OCI-LY7 (cell line): Measurements from ENCODE around the gene ATP1B2. TPM values are rescaled to one million over a fixed set of nuclear protein-coding genes. Genes with fewer than 3 reads are reported as not detected.

Experiments used
- BruUV-seq: library from RNA; stranded (reverse); fragments of 400-500 nt; replicated peaks from 2 replicates; lab custom pipeline; 2021; lab: Mats Ljungman, UMichigan
- CTCF ChIA-PET: fragments of 300-600 bp; sonication (Branson Sonifier 250); formaldehyde crosslinking; loops from one replicate; lab custom pipeline; 2022; ENCODE audit warnings: antibody characterized with exemption; ENCODE audit not compliant: unreplicated experiment; lab: Charles Lee
- POLR2A ChIA-PET: fragments of 300-600 bp; sonication (Branson Sonifier 250); formaldehyde crosslinking; loops from one replicate; lab custom pipeline; 2022; ENCODE audit warnings: antibody characterized with exemption; lab: Charles Lee
- DNase-seq: peaks from one replicate; pipeline ENCODE4 v3.0.0-alpha.2; 2015; ENCODE audit warnings: low spot score
- H2AFZ ChIP-seq: fragments of 200-600 bp; sonication (generic), shearing (Covaris generic); 2 replicates; pipeline ENCODE4 v1.6.1; 2014; ENCODE audit warnings: mild to moderate bottlenecking, antibody characterized with exemption, low read length, moderate library complexity
- H3K27ac ChIP-seq: fragments of 200-600 bp; sonication (generic); 2 replicates; pipeline ENCODE4 v1.5.1; 2014; ENCODE audit warnings: mixed run types, low read depth, mild to moderate bottlenecking, moderate library complexity, low read length, inconsistent platforms; ENCODE audit not compliant: poor library complexity, severe bottlenecking
- H3K36me3 ChIP-seq: fragments of 200-600 bp; sonication (generic); 2 replicates; pipeline ENCODE4 v1.6.1; 2014; ENCODE audit warnings: mild to moderate bottlenecking, antibody characterized with exemption, low read length, moderate library complexity, mixed read lengths; ENCODE audit not compliant: insufficient read depth
- H3K4me1 ChIP-seq: fragments of 200-600 bp; sonication (generic); 2 replicates; pipeline ENCODE4 v1.5.1; 2014; ENCODE audit warnings: mild to moderate bottlenecking, low read length; ENCODE audit not compliant: insufficient read depth, poor library complexity, severe bottlenecking
- H3K4me2 ChIP-seq: fragments of 200-600 bp; sonication (generic); 2 replicates; pipeline ENCODE4 v1.6.1; 2014; ENCODE audit warnings: mild to moderate bottlenecking, low read length
- H3K4me3 ChIP-seq: fragments of 200-600 bp; sonication (generic); 2 replicates; pipeline ENCODE4 v1.5.1; 2014; ENCODE audit warnings: mild to moderate bottlenecking, low read depth, low read length; ENCODE audit not compliant: poor library complexity, severe bottlenecking
- H3K79me2 ChIP-seq: fragments of 200-600 bp; sonication (generic); 2 replicates; pipeline ENCODE4 v1.6.1; 2016; ENCODE audit warnings: low read depth, mild to moderate bottlenecking, low read length, moderate library complexity, mixed read lengths; ENCODE audit not compliant: insufficient read depth
- H3K9me2 ChIP-seq: fragments of 200-600 bp; sonication (generic); 2 replicates; pipeline ENCODE4 v1.6.1; 2016; ENCODE audit warnings: mild to moderate bottlenecking, low read length, mixed read lengths; ENCODE audit not compliant: insufficient read depth
- H3K9me3 ChIP-seq: fragments of 200-600 bp; sonication (generic); 2 replicates; pipeline ENCODE4 v1.6.1; 2014; ENCODE audit warnings: mild to moderate bottlenecking, mixed run types, low read length, mixed read lengths
- H4K20me1 ChIP-seq: fragments of 200-600 bp; sonication (generic); 2 replicates; pipeline ENCODE4 v1.6.1; 2014; ENCODE audit warnings: mild to moderate bottlenecking, antibody characterized with exemption, low read length, moderate library complexity, mixed read lengths; ENCODE audit not compliant: insufficient read depth
- EZH2phosphoT487 ChIP-seq: fragments of 200-600 bp; sonication (generic); IDR thresholded peaks from 2 replicates; pipeline ENCODE4 v1.6.1; 2018; ENCODE audit warnings: low read depth, borderline replicate concordance, mild to moderate bottlenecking, mixed run types, antibody characterized with exemption, low read length, moderate library complexity, mixed read lengths
- intact Hi-C: fragments of 100-400 bp; cut with micrococcal nuclease; formaldehyde crosslinking; loops from one replicate; pipeline ENCODE4 v1.10.0; 2022; ENCODE audit not compliant: unreplicated experiment
- total RNA-seq, 2 experiments: library from RNA; depleted of rRNA in 1 of 2; stranded (reverse); fragments of >200 nt in 1 of 2; shearing (Covaris generic) in 1 of 2; gene quantifications; 2 replicates each; pipeline ENCODE4 v1.2.3, GENCODE V29; 2014 to 2022
- TF ChIP-seq, protein P1 (sequence below): fragments of 200-600 bp; sonication (generic); conservative IDR thresholded peaks from 2 replicates; pipeline ENCODE4 v1.5.1; 2014; ENCODE audit warnings: mild to moderate bottlenecking, antibody characterized with exemption, low read length, moderate library complexity, mixed read lengths

ATP1B2 gene
- total RNA-seq, 2 experiments from 2014 or later, result not detected

DNA sequence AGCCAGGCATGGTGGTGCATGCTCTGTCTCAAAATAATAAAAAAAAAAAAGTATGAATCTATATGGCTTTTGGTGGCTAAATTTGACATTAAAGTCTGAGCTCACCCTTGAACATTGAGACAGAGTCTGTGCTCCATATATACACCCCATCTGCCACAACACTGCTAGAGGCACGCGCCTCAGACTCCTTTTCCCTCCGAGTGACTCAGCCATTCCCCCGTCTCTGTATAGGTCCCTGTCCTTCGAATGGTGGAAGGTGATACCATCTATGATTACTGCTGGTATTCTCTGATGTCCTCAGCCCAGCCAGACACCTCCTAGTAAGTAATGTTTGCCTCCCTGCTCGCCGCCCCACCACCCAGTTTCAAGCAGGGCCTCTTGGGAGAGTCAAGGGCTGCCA, 49.8 kb downstream of the ATP1B2 start:
- no peak overlapping the region for H3K27ac ChIP-seq
- intact Hi-C loops, result no loop called here
- ChIA-PET CTCF (no interaction called here), POLR2A (interaction anchor here (0.6 kb wide), 1 partner anchor 179 kb away, joined by 3 read pairs; no protein-coding TSS in a partner anchor)
- no peaks in the 10 kb centered on the region for H3K9me2 ChIP-seq
- no peak for DNase-seq
- no peaks in the 10 kb centered on the region for H3K9me3 ChIP-seq
- TF ChIP-seq EZH2phosphoT487, result no peak
- TF ChIP-seq, protein P1, sequence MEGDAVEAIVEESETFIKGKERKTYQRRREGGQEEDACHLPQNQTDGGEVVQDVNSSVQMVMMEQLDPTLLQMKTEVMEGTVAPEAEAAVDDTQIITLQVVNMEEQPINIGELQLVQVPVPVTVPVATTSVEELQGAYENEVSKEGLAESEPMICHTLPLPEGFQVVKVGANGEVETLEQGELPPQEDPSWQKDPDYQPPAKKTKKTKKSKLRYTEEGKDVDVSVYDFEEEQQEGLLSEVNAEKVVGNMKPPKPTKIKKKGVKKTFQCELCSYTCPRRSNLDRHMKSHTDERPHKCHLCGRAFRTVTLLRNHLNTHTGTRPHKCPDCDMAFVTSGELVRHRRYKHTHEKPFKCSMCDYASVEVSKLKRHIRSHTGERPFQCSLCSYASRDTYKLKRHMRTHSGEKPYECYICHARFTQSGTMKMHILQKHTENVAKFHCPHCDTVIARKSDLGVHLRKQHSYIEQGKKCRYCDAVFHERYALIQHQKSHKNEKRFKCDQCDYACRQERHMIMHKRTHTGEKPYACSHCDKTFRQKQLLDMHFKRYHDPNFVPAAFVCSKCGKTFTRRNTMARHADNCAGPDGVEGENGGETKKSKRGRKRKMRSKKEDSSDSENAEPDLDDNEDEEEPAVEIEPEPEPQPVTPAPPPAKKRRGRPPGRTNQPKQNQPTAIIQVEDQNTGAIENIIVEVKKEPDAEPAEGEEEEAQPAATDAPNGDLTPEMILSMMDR, result no peak
- H4K20me1 ChIP-seq, result no peaks in the 10 kb centered on the region; the same call in 1 of the 2 replicates
- H3K4me3 ChIP-seq, result no peak overlapping the region
- no peaks in the 10 kb centered on the region for H3K4me1 ChIP-seq
- H2AFZ ChIP-seq, result no peak overlapping the region
- no peaks in the 10 kb centered on the region for H3K79me2 ChIP-seq
- H3K4me2 ChIP-seq, result no peak overlapping the region
- BruUV-seq, result no TSS peak
- peaks cover 26% of the 10 kb centered on the region for H3K36me3 ChIP-seq

DNA sequence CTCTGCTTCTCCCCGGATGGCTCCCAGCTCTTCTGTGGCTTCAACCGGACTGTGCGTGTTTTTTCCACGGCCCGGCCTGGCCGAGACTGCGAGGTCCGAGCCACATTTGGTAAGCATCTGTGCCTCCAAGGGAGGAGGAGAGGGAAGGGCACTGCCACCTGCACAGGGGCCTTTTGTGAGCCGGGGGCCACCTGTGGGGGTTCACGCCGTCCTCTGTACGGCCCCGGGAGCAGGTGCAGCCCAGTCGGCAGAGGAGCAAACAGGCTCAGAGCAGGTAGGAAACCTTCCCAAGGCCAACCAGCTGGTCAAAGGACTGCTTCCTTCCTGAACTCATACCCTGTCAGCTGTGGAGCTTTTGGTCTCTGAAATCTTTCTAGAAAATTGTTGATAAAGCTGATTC, 51.0 kb downstream of the ATP1B2 start:
- DNase-seq, result no peak
- H3K36me3 ChIP-seq, result peaks cover 17% of the 10 kb centered on the region
- no peaks in the 10 kb centered on the region for H3K9me2 ChIP-seq
- ChIA-PET POLR2A (no interaction called here), CTCF (no interaction called here)
- intact Hi-C loops, result no loop called here
- no peak for TF ChIP-seq EZH2phosphoT487
- BruUV-seq, result no TSS peak
- H3K79me2 ChIP-seq, result no peaks in the 10 kb centered on the region
- H3K9me3 ChIP-seq, result no peaks in the 10 kb centered on the region
- no peak overlapping the region for H3K27ac ChIP-seq
- no peaks in the 10 kb centered on the region; the same call in 1 of the 2 replicates for H4K20me1 ChIP-seq
- no peak overlapping the region for H3K4me3 ChIP-seq
- H2AFZ ChIP-seq, result no peak overlapping the region
- H3K4me2 ChIP-seq, result no peak overlapping the region
- no peaks in the 10 kb centered on the region for H3K4me1 ChIP-seq

DNA sequence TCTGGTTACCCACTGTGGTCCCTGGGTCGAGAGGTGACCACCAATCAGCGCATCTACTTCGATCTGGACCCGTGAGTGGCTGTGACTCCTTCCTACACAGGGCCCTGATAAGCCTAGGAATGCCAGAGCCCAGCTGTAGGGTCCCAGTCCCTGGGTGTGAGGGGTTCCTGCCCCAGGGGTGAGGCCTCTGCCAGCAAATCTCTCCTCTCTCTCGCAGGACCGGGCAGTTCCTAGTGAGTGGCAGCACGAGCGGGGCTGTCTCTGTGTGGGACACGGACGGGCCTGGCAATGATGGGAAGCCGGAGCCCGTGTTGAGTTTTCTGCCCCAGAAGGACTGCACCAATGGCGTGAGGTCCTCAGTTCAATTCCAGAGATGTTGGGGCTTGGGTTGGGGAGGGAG, 52.0 kb downstream of the ATP1B2 start:
- DNase-seq, result no peak
- TF ChIP-seq, protein P1, result no peak
- TF ChIP-seq EZH2phosphoT487, result no peak
- Histone ChIP-seq H2AFZ (no peak overlapping the region), H3K4me3 (no peak overlapping the region), H3K9me2 (no peaks in the 10 kb centered on the region), H3K36me3 (peaks cover 13% of the 10 kb centered on the region), H3K79me2 (no peaks in the 10 kb centered on the region), H3K9me3 (no peaks in the 10 kb centered on the region), H3K4me1 (no peaks in the 10 kb centered on the region), H3K4me2 (no peak overlapping the region), H4K20me1 (no peaks in the 10 kb centered on the region; the same call in 1 of the 2 replicates), H3K27ac (no peak overlapping the region)
- BruUV-seq, result TSS peak; percentile 67
- ChIA-PET CTCF (no interaction called here), POLR2A (no interaction called here)
- intact Hi-C loops, result no loop called here
